Left cardiac atrium (tissue), 4 donors: ENCODE results near the gene NEDD4L. TPM values are rescaled to one million over a fixed set of nuclear protein-coding genes. Genes with fewer than 3 reads are reported as not detected.
A peak's percentile ranks its signal among the peaks of the same experiment; 100 is the strongest.

ENCODE experiments used
- ATAC-seq, 2 donors: fragments of 200-7000 bp; cut with Tn5 transposase; one replicate each; pipeline ENCODE4 v1.9.1; 2020; ENCODE audit warnings: mild to moderate bottlenecking in 2 of 2, moderate library complexity in 2 of 2
- DNase-seq: peaks from one replicate; pipeline ENCODE4 v3.0.0-alpha.2; 2020
- intact Hi-C, 2 donors: fragments of 100-400 bp; cut with DNase I; formaldehyde crosslinking; loops; one replicate each; pipeline versions ENCODE4 v1.14.1 to v1.15.1; 2022 to 2023
- total RNA-seq, 2 donors: library from RNA; stranded (reverse); fragmentation: NEBNext Ultra II Directional; extraction: Animal tissue kit (Norgen Biotek cat#: 25700); gene quantifications; one replicate each; pipeline ENCODE4 v1.2.1, GENCODE V29; 2021
- donor health status: DM: no; HTN: yes; CAD: no.
- donor health status: DM: no; HTN: yes; CAD: no; lungs with severe emphysema.
- donor health status: DM: yes; HTN: yes; CAD: no.
- donor health status: Dilated cardiomyopathy.

Gene NEDD4L
- total RNA-seq, 2 donors from 2014 or later = 64.9 to 98.2 TPM

DNA sequence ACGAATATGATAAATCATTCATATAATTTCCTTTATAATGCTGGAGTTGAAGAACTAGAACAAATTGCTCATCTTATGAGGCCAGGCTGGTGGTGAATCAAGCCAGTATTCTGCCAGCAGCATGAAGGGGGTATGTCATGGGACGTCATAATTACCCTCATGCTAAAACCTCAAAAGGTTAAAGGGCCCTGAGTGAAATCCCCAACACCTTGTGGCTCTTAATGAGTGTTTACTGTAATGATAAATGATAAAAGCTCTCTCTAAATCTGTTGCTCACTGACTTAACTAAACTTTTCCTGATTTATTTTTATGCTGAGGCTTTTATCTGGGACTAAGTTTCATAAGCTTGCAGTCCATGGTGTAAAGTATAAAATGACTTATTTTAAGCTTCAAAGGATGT lies 18.3 kb upstream of the NEDD4L start:
- intact Hi-C loops = no loop called here
- DNase-seq (no peak), ATAC-seq (no peak)

- intact Hi-C loops = no loop called here
- ATAC-seq (no peak), DNase-seq (no peak)
These were observed 17.6 kb upstream of the NEDD4L start for GRCh38 chr18:58026395-58026794.

GRCh38 chr18:58026857-58027256 lies 17.2 kb upstream of the NEDD4L start:
- ATAC-seq (no peak), DNase-seq (no peak)
- intact Hi-C loops = no loop called here

DNA sequence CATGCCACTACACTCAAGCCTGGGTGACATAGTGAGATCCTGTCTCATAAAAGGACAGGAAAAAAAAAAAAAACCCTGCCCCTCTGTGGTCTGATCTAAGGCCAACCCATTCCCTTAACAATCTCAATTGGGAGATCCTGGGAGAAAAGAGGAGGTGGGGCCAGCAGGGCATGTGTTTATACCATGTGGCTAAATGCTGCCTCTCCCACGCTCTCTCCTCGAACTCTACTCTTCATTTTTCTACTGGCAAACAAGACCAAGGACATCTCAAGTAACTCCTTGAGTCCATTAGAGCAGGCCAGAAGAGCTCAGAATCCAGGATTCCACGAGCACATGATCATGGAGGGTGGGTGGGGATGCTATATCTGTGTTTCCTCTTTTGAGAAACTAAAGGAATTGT lies 16.7 kb upstream of the NEDD4L start:
- ATAC-seq (no peak), DNase-seq (no peak)
- intact Hi-C loops = no loop called here

DNA sequence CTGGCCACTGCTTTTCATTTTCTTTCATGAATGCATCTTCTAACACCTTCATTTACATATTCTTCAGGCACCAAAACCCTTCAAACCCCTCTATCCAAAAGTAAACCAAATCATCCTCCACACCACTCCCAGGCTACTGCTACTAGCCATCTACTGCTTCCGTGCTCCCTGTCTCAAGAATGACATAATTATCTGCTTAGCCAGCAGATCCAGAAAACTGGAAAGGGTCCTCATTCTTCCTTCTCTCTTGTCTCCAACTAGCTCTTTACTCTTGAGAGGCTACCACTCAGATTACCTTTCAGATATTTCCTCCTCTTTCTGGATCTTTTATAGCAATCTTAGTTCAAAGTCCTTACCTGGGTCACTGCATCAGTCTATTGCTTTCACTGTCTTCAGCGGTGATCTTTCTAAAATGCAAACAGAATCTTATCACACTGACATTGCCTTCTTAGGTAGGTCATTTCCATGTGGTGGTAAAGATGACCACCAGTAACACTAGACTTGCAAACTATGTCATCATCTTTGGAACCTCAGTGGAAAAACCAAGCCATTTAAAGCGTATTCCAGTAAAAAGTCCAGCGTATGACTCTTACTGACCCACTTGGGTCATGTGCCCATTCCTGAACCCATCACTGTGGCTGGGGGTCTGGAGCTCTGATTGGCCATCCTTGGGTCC lies 15.8 kb upstream of the NEDD4L start:
- no peak for ATAC-seq
- intact Hi-C loops = no loop called here
- no peak for DNase-seq

- intact Hi-C loops = loop anchor here (10.0 kb wide), 1 partner anchor 147 kb away; no protein-coding TSS in a partner anchor
- no peak for DNase-seq
- no peak for ATAC-seq
These were observed 11.8 kb upstream of the NEDD4L start for GRCh38 chr18:58032233-58032632.

GRCh38 chr18:58033216-58033615 lies 10.8 kb upstream of the NEDD4L start:
- DNase-seq (no peak), ATAC-seq (no peak)
- intact Hi-C loops = loop anchor here (10.0 kb wide), 1 partner anchor 148 kb away; no protein-coding TSS in a partner anchor

DNA sequence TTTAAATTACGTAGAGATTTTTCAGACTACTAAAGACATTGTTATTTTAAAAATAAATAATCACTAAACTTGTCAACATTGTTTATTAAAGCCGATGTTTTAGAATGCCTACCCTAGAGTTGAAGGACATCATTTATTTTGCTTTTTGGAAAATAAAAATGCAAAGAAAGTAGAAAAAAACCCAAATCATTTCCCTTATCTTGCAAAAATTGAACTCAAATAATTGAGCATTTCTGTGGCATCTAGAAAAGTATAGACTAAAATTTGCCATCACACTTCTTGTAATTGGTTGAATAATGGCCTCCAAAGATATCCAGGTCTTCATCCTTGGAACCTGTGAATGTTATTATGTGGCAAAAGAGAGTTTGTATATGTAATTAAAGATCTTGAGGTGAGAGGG lies 9.7 kb upstream of the NEDD4L start:
- no peak for ATAC-seq
- intact Hi-C loops = loop anchor here (10.0 kb wide), 1 partner anchor 150 kb away; no protein-coding TSS in a partner anchor

DNA sequence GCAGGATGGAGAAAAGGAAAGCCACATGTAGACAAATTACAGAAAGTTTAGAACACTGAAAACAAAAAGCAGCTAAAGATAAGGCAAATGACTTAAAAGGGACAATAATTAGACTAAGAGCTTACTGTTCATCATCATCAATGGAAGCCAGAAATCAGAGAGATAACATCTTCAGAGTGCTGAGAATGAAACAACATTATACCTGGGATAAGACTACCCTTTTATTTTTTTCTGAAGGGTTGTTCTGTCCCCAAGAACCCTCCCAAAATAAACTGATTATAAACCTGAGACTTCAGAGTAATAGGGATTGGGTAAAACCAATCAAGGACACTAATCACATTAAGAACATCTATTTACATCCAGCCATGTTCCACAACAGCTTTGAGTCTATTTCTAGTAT lies 6.9 kb upstream of the NEDD4L start:
- intact Hi-C loops = loop anchor here (10.0 kb wide), 1 partner anchor 152 kb away; no protein-coding TSS in a partner anchor
- no peak for DNase-seq
- ATAC-seq = no peak

More for the DNA sequence above, 9.7 kb upstream of the NEDD4L start:
- no peak for DNase-seq

DNA sequence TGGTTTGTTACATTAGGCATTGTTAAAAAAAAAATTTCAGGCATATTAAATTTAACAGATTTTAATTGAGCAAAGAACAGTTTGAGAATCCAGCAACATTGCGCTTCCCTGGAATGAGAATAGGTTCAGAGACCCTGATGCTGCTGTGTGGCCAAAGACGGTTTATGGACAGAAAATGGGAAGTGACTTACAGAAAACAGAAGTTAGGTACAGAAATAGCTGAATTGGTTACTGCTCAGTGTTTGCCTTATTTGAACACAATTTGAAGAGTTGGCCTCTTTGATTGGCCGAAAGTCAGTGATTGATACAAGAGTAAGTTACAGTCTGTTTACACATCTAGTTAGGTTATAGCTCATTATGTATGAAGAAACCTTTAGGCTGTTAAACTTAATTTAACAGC lies 6.0 kb upstream of the NEDD4L start:
- ATAC-seq (no peak), DNase-seq (no peak)
- intact Hi-C loops = loop anchor here (10.0 kb wide), 1 partner anchor 153 kb away; no protein-coding TSS in a partner anchor

GRCh38 chr18:58041633-58042032 lies 2.4 kb upstream of the NEDD4L start:
- intact Hi-C loops = loop anchor here (5.0 to 10.0 kb wide), 3 partner anchors 81 to 451 kb away; no protein-coding TSS in a partner anchor
- no peak for DNase-seq
- no peak for ATAC-seq

DNA sequence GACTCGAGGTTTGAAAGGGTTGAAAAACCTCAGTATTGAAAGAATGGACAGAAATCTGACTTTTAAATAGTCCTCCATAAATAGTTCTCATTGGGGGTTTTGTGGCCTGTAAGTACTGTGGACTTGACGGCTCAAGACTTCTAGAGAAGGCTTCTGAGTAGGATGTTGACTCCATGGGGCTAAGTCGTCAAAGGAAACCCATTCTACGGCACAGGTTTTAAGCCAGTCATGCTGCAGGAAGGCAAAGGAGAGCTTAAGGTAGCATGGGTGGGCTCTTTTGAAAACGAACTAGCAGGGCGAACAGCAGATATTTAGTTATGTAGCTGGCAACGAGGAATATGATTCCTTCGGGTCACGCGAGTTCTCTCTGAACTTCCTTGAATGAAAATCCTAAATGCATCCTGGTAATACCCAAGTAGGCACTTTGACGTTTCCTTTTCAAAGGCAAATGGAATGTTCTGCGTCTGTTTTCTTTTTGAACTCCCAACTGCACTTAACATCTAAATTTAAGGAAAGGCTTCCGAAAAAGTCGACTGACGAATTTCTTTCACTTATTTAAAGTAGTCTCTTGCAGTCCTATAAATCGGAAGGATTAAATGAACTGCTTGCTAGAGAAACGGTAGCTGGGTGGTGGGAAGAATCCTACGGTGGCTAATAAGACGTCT lies 1.1 kb upstream of the NEDD4L start:
- intact Hi-C loops = loop anchor here (5.0 to 10.0 kb wide), 3 partner anchors 79 to 449 kb away; no protein-coding TSS in a partner anchor

DNA sequence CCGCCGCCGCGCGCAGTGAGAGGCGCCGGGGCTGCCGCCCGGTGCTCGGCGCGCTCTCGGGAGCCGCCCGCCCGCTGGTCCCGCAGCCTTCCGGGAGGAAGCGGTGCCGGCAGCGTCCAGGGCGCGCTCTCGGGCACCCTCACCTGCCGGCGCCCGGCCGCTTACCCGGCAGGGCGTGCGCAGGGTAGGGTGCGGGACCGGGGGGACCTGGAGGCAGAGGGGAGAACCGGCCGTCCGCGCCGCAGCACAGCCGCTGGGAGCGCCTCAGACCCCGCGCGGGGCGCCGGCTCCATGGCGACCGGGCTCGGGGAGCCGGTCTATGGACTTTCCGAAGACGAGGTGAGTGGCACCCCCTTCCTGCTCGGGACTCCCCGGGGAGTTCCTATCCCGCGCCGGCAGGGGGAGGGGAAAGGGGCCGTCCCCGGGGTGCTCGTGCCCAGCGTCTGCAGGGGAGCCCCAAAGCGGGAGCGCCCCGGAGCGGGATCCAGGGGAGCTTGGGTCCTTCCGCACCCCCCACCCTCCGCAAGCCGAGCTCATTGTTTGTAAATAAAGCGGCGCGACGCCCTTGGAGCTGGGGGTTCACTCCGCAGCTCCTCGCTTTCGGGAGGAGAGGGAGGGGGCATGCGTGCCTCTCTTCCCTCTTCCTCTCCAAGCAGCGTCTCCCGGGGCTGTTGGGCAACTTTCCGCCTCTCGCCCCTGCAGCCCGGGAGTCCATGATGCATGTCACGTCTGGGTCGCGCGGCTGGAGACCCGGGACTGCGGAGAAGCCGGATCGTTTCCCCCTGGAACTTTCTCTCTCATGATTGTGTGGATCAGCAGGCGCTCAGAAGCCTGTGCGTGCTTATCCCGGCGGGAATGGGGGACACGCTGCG lies 580 bp downstream of the NEDD4L start:
- ATAC-seq = peak; percentile 31 to 38
- intact Hi-C loops = loop anchor here (2.0 to 10.0 kb wide), 5 partner anchors 78 to 448 kb away; no protein-coding TSS in a partner anchor
- DNase-seq = peak; percentile 64

More for the DNA sequence above, 1.1 kb upstream of the NEDD4L start:
- ATAC-seq (no peak), DNase-seq (no peak)

DNA sequence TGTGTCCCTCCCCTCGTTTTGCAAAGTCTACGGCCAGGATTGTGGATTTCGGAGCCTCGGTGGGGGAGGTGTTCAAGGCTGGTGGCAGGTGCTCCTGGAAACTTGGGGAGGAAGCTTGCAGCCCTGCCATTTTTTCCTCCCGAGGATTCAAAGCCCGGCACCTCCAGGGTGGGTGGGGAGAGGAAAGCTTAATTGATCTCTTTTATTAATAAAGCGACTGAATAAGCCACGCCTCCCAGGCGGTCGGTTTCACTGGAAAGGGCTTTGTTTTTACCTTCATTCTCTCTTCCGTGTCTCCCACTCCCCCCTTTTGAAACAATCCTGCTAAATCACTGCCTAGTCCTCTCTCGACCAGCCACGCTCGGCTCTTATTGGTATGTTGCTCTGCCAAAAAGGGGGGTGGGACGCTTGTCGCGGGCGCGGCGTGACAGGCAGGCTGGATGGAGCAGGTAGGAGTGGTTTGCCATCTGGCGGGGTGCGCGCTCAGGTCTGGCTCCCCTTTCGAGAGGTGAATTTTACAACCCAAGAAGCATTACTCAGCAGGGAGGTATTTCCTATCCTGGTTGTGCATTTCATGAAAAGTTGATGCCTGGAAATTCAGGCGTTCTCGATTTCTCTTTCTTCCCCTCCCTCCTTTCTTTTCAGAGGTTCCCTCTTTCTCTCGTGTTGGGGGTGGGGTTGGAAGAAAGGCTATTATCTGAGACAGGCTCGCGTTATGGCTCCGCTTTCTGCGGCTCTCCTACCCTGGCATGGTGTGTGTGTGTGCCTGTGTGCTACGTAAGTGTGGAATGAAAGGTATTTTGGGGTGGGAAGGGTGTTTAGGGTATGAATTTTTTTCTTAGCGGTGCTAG lies 1.4 kb downstream of the NEDD4L start:
- ATAC-seq = peak in 1 of 2 donors; percentile 7
- intact Hi-C loops = loop anchor here in 1 of 2 donors (2.0 to 10.0 kb wide), 3 partner anchors 77 to 279 kb away; no protein-coding TSS in a partner anchor
- DNase-seq = peak; percentile 44

DNA sequence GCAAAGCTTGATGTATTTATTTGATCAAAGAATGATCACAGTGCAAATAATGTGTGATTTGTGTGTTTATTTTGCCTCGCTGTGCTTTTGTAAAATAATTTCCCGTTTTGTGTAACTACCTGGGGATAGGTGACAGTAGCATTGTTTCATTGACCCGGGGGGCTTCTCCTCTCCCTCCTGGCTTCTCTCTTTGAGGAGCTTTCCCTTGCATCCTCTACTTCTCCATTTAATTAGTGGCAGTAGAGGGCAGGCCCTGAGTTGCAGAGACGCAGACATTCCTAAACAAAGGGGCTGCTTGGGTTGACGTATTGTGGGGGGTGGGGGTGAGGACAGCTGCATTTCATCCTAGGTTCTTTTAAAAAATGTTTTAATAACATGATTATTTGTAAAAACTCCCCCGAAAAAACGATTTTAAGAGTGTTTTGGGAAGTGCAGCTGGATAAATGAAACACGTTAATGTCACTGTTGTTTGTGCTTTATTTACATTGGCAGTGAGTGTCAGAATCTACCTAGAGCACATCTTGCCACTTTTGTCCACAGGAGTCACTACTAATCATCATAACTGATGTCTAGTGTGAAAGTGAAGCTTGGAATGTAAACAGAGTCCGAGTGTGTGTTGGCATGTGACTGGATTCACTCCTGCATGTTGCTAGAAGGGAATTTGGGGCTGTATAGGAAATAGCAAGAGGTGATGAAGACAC lies 2.2 kb downstream of the NEDD4L start:
- no peak for ATAC-seq
- intact Hi-C loops = loop anchor here in 1 of 2 donors (5.0 to 10.0 kb wide), 2 partner anchors 136 to 279 kb away; no protein-coding TSS in a partner anchor
- no peak for DNase-seq

DNA sequence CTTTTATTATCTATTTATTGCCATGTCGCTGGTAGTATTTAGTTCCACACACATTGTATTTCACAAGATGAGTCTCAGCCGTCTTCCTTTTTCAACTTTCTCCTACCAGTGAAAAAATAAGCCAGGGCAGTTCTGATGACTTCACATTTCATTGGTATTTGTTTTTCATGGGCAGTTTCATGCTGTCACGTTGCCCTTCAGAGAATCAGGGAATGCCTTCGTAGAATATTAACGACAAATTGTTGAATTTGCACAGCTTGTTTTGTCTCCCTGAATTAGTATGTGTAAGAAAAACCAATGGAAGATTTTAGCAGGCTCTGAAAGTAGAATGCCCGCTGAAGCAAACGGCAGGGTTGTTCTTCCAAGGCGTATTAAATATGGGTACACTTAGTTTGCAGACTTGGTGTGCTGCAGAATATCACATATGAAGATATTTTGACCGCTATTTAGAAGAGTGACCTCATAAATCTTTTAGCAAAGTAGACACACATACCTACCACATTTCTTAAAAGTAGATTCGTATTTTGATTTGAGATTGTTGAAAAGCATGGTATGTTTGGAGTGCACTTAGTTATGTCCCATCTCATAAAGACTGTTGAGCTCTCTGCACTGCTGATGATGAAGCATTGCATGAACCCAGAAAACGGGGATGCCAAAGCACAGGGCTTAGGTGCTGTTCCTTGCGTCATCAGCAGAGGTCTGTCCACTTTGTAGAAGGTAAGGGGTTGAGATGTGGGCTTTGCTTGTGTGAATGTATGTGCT lies 2.9 kb downstream of the NEDD4L start:
- ATAC-seq (no peak), DNase-seq (no peak)
- intact Hi-C loops = loop anchor here in 1 of 2 donors (5.0 to 10.0 kb wide), 2 partner anchors 135 to 278 kb away; no protein-coding TSS in a partner anchor

GRCh38 chr18:58047556-58047882 lies 3.5 kb downstream of the NEDD4L start:
- intact Hi-C loops = loop anchor here in 1 of 2 donors (5.0 to 10.0 kb wide), 2 partner anchors 135 to 277 kb away; no protein-coding TSS in a partner anchor
- no peak for ATAC-seq
- no peak for DNase-seq
